ENCODE results near the gene ADAMTS17. TPM values are rescaled to one million over a fixed set of nuclear protein-coding genes. Genes with fewer than 3 reads are reported as not detected.

The ADAMTS17 gene
- total RNA-seq, 1 experiment from 2014 or later, result 1.8 TPM

DNA sequence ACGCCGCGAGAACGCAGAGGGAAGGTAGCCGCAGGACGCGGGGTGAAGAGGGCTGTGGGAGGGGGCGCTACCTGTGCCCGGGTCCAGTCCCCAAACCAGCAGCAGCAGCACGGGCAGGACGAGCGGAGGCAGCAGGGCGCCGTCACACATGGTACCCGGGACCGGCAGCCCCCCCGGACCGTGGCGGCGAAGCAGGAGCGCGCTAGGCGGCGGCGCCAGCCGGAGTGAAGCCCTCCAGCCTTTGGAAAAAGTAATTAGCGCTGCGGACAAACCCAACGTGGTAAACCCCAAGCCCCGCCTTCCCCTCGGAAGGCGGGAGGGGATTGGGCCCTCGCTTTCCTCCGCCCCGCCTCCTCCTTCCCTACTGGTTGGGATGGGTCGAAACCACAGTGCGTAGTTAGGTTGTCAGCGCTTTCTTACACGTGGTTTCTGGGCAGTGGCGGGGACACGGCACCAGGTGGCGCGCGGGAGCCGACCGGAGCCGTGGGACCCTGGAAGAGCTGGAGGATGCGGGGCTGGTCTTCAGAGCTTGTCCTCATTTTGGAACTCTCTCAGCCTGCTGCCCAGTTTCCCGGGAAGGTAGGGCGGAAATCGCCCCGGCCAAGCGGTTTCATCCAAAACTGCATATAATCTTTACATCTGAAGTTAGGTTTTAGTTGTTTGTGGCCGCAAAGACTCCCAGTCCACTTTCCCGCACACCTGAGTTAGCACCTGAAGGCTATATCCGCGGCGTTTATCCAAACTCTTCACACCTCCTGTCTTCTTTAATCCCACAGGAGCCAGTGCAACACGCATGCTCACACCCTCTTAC, at the start of gene ADAMTS17 (continued):
- TF ChIP-seq MYBL2 (CRISPR knock-in tag; IDR thresholded peaks at IDR 0.05), result no peak
- TF ChIP-seq, protein P1, sequence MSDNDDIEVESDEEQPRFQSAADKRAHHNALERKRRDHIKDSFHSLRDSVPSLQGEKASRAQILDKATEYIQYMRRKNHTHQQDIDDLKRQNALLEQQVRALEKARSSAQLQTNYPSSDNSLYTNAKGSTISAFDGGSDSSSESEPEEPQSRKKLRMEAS (CRISPR knock-in tag; IDR thresholded peaks at IDR 0.05), result peak; percentile 94
- peak; percentile 68; the same call in 1 of the 2 replicates for TF ChIP-seq FOXK1 (CRISPR knock-in tag; IDR thresholded peaks at IDR 0.05)
- no peak for TF ChIP-seq HMGA2 (CRISPR knock-in tag; IDR thresholded peaks at IDR 0.05)
- TF ChIP-seq FOXJ3 (CRISPR knock-in tag; IDR thresholded peaks at IDR 0.05; ENCODE audit: borderline replicate concordance), result no peak
- TF ChIP-seq SP1 (CRISPR knock-in tag; conservative IDR thresholded peaks at IDR 0.05), result peak; percentile 67

DNA sequence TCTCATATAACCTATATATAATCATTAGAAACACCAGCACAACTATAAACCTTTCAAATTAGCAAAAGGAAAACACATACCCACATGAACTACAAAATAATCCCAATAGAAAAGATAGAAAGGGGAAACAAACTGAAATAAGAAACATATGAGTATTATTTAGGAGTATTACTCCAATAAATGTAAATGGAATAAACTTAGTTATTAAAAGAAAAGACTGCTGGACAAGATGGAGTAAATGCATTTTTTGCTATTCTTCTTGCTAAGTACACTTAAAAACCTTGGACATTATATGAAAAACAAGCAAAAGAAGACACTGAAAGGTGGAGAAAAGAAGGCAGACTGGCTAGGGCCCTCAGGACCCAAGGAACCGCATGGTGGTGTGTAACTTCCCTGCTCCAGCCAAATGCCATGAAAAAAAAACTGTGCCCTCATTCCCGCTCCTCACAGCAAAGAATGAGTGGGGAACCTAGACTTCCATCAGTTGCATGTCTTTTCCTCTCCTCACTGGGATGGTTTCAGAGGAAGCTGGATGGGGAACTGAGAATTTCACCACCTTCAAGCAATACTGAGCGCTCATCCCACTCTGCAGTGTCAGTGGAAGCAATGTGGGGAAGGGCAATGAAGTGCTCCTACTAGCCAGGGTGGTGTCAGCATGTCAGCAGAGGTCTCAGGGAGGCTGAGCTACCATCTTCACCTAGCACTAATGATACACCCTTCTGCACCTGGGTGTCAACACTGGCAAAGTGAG, 43.7 kb upstream of the ADAMTS17 start:
- no peak for ATAC-seq

More for the DNA sequence above, 43.7 kb upstream of the ADAMTS17 start:
- Mint-ChIP-seq H3K4me3 (no peak overlapping the region), H3K27me3 (ENCODE audit: low read depth) (peaks cover 7% of the 10 kb centered on the region), H3K9me3 (peaks cover 68% of the 10 kb centered on the region), H3K36me3 (peaks cover 43% of the 10 kb centered on the region), H3K4me1 (no peaks in the 10 kb centered on the region), H3K27ac (no peak overlapping the region)
- POLR2A ChIA-PET, result no interaction called here
- TF ChIP-seq KAT7 (CRISPR knock-in tag; IDR thresholded peaks at IDR 0.05; ENCODE audit: borderline replicate concordance) (no peak), PRRX2 (CRISPR knock-in tag; IDR thresholded peaks at IDR 0.05) (no peak), ZNF671 (CRISPR knock-in tag; IDR thresholded peaks at IDR 0.05) (no peak), ZNF138 (CRISPR knock-in tag; conservative IDR thresholded peaks at IDR 0.05) (no peak), RELA (CRISPR knock-in tag; IDR thresholded peaks at IDR 0.05; ENCODE audit: borderline replicate concordance) (no peak), GRHL2 (CRISPR knock-in tag; IDR thresholded peaks at IDR 0.05; ENCODE audit: insufficient replicate concordance, severe bottlenecking) (no peak), CREM (CRISPR knock-in tag; IDR thresholded peaks at IDR 0.05) (no peak), EMX1 (CRISPR knock-in tag; IDR thresholded peaks at IDR 0.05) (no peak), FOXK1 (CRISPR knock-in tag; IDR thresholded peaks at IDR 0.05) (no peak), SP1 (CRISPR knock-in tag; conservative IDR thresholded peaks at IDR 0.05) (no peak)
- TF ChIP-seq, protein P2, sequence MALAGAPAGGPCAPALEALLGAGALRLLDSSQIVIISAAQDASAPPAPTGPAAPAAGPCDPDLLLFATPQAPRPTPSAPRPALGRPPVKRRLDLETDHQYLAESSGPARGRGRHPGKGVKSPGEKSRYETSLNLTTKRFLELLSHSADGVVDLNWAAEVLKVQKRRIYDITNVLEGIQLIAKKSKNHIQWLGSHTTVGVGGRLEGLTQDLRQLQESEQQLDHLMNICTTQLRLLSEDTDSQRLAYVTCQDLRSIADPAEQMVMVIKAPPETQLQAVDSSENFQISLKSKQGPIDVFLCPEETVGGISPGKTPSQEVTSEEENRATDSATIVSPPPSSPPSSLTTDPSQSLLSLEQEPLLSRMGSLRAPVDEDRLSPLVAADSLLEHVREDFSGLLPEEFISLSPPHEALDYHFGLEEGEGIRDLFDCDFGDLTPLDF (CRISPR knock-in tag; IDR thresholded peaks at IDR 0.05), result no peak
- TF ChIP-seq, protein P3, sequence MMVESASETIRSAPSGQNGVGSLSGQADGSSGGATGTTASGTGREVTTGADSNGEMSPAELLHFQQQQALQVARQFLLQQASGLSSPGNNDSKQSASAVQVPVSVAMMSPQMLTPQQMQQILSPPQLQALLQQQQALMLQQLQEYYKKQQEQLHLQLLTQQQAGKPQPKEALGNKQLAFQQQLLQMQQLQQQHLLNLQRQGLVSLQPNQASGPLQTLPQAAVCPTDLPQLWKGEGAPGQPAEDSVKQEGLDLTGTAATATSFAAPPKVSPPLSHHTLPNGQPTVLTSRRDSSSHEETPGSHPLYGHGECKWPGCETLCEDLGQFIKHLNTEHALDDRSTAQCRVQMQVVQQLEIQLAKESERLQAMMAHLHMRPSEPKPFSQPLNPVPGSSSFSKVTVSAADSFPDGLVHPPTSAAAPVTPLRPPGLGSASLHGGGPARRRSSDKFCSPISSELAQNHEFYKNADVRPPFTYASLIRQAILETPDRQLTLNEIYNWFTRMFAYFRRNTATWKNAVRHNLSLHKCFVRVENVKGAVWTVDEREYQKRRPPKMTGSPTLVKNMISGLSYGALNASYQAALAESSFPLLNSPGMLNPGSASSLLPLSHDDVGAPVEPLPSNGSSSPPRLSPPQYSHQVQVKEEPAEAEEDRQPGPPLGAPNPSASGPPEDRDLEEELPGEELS (CRISPR knock-in tag; IDR thresholded peaks at IDR 0.05), result no peak
- TF ChIP-seq, protein P4, sequence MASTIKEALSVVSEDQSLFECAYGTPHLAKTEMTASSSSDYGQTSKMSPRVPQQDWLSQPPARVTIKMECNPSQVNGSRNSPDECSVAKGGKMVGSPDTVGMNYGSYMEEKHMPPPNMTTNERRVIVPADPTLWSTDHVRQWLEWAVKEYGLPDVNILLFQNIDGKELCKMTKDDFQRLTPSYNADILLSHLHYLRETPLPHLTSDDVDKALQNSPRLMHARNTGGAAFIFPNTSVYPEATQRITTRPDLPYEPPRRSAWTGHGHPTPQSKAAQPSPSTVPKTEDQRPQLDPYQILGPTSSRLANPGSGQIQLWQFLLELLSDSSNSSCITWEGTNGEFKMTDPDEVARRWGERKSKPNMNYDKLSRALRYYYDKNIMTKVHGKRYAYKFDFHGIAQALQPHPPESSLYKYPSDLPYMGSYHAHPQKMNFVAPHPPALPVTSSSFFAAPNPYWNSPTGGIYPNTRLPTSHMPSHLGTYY (CRISPR knock-in tag; IDR thresholded peaks at IDR 0.05), result no peak
- TF ChIP-seq, protein P5, sequence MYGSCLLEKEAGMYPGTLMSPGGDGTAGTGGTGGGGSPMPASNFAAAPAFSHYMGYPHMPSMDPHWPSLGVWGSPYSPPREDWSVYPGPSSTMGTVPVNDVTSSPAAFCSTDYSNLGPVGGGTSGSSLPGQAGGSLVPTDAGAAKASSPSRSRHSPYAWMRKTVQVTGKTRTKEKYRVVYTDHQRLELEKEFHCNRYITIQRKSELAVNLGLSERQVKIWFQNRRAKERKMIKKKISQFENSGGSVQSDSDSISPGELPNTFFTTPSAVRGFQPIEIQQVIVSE (CRISPR knock-in tag; IDR thresholded peaks at IDR 0.05; ENCODE audit: borderline replicate concordance), result no peak
- TF ChIP-seq, protein P6, sequence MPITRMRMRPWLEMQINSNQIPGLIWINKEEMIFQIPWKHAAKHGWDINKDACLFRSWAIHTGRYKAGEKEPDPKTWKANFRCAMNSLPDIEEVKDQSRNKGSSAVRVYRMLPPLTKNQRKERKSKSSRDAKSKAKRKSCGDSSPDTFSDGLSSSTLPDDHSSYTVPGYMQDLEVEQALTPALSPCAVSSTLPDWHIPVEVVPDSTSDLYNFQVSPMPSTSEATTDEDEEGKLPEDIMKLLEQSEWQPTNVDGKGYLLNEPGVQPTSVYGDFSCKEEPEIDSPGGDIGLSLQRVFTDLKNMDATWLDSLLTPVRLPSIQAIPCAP (CRISPR knock-in tag; IDR thresholded peaks at IDR 0.05), result no peak
- no peak for DNase-seq (ENCODE audit: low spot score)
- CTCF ChIA-PET, result interaction anchor here (4.3 kb wide), 1 partner anchor 36 kb away, joined by 50 read pairs; no protein-coding TSS in a partner anchor
